GM12872 (cell line): ENCODE measurements around the gene NEU4.

ENCODE experiments used
- TF ChIP-seq, protein P1 (sequence below): IDR thresholded peaks from 3 replicates; pipeline ENCODE4 v1.5.1; 2011; ENCODE audit warnings: low read depth, mild to moderate bottlenecking, low read length, moderate library complexity; ENCODE audit not compliant: insufficient read depth

The NEU4 gene

DNA sequence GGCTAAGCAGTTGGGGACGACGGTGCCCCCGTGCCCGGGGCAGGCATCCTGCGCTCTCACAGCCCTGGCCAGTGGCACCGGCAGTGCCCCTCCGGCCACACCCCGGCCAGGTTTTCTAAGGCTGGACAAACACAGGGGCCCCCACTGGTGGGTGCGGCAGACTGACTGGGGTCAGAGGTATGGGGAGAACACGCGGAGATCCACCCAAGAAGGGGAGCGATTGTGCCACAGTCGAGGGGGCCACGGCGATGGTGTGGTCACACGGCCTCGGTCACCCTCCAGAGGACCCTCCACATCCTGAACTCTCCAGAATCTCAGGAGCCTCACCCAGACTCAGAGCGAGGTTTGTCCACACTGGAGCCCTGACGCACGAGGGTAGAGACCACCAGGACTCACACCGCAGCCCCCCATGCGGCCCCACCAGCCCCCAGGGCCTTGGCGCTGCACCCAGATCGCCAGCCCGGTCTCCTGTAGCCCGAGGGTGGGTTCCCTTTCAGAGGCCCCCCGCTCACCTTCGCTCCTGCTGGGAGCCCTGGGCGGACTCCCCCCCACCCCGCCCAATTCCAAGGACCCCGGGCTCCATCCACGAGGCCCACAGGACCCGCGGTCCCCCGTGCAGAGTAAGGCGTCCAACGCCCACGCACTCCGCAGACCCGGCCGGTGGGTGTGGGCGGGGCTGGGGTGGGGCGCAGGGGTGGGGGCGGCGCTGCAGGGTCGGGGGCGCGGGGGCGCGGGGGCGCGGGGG is 34.5 kb downstream of the NEU4 start:
- TF ChIP-seq, protein P1, sequence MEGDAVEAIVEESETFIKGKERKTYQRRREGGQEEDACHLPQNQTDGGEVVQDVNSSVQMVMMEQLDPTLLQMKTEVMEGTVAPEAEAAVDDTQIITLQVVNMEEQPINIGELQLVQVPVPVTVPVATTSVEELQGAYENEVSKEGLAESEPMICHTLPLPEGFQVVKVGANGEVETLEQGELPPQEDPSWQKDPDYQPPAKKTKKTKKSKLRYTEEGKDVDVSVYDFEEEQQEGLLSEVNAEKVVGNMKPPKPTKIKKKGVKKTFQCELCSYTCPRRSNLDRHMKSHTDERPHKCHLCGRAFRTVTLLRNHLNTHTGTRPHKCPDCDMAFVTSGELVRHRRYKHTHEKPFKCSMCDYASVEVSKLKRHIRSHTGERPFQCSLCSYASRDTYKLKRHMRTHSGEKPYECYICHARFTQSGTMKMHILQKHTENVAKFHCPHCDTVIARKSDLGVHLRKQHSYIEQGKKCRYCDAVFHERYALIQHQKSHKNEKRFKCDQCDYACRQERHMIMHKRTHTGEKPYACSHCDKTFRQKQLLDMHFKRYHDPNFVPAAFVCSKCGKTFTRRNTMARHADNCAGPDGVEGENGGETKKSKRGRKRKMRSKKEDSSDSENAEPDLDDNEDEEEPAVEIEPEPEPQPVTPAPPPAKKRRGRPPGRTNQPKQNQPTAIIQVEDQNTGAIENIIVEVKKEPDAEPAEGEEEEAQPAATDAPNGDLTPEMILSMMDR = no peak

DNA sequence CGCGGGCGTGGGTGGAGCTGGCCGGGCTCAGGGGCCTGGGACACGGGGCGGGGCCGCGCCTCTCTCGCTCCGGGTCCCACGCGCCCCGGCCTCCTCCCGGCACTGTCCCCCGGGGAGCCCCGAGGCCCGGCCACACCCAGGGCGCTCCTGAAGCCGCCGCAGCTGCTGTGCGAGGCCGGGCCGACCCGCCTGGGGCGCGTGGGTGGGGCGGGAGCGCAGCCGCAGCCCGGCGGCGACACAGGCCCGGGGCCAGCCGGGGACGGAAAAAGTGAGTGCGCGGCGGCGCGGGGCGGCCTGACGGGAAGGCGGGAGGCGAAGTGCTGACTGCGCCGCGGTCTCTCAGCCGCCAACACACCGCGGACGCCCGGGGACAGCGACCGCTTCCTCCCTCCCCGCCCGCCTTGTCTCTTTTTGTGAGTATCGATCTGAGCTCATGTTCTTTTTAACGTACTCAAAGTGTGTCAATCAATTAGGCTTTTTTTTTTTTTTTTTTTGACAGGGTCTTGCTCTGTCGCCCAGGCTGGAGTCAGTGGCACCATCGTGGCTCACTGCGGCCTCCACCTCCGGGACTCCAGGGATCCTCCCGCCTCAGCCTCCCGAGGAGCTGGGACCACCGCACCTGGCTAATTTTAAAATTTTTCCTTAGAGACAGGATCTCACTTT is 35.2 kb downstream of the NEU4 start:
- TF ChIP-seq, protein P1 = no peak

DNA sequence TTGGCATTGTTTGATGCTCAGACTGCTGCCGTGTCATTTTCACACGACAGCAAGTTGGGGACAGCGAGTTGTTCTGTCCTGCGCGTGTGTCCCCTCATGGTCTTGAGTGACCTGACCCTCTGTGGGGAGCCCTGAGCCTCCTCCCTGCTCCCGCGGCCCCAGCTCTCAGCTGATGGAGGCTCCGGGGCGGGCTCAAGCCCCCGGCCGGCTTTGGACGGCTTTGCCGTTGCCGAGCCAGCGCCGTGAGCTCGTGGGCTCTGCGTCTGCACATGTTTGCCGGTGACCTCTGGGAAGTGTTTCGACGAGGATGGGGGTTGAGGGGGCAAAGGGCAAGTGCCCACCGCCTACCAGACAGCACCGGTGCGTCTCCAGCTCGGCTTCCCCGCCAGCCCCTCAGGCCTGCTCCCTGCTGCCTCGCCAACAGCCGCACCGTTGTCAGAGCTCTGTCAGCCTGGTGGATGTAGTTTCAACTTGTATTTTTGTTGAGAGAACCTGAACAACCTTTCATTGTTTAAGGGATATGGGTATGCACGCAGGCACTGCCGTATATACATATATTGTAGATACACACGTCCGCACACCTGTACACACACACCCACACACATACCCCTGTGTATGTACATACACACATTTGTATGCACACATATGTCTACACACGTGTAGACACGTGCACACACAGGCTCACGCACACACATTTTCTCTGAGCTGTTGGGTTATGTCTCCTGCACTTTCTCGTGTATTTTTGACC is 36.0 kb downstream of the NEU4 start:
- TF ChIP-seq, protein P1 = no peak

DNA sequence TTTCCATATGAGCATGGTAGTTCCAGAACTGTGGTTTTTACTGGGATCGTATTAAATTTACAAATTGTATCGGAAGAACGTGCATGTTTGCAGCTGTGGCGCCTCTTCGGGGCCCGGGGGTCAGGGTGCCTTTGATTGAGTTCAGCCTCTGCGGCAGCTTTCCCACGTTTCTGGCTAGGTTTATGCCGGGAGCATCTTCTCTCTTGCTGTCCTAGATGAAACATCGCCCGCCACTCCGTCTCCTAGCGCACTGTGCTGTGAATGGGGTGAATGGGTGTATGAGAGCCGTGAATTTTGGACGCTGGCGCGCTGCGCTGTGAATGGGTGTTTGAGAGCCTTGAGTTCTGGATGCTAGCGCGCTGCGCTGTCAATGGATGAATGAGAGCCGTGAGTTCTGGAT is 37.4 kb downstream of the NEU4 start:
- TF ChIP-seq, protein P1 = no peak

DNA sequence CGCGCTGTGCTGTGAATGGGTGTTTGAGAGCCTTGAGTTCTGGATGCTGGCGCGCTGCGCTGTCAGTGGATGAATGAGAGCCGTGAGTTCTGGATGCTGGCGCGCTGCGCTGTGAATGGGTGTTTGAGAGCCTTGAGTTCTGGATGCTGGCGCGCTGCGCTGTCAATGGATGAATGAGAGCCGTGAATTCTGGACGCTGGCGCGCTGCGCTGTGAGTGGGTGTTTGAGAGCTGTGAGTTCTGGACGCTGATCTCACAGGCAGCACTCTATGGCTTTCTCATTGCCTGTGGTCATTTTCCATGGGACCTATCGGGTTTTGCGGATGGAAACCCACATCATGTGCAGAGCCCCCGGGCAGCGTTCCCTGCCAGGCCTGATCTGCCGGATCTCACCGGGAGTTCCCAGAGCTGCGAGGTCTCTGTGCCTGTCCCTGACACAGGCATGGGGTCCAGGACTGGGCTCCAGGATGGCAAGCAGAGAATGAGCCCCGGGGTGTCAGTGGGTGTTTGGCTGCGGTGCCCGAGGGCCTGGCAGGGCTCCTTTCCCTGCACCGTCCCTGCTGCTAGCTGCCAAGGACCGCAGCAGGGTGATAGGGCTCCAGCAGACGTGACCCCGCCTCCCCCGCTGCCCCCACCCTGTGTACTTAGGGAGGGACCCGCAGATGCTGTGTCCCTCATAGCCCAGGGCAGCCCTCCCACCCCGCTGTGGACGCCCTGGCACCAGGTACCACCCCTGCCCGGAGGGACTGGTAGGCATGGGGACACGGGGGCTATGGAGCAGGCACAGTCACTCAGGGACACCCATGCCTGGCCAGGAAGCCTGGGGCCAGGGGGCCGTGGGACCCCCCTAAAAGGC is 40.0 kb downstream of the NEU4 start:
- TF ChIP-seq, protein P1 = no peak

DNA sequence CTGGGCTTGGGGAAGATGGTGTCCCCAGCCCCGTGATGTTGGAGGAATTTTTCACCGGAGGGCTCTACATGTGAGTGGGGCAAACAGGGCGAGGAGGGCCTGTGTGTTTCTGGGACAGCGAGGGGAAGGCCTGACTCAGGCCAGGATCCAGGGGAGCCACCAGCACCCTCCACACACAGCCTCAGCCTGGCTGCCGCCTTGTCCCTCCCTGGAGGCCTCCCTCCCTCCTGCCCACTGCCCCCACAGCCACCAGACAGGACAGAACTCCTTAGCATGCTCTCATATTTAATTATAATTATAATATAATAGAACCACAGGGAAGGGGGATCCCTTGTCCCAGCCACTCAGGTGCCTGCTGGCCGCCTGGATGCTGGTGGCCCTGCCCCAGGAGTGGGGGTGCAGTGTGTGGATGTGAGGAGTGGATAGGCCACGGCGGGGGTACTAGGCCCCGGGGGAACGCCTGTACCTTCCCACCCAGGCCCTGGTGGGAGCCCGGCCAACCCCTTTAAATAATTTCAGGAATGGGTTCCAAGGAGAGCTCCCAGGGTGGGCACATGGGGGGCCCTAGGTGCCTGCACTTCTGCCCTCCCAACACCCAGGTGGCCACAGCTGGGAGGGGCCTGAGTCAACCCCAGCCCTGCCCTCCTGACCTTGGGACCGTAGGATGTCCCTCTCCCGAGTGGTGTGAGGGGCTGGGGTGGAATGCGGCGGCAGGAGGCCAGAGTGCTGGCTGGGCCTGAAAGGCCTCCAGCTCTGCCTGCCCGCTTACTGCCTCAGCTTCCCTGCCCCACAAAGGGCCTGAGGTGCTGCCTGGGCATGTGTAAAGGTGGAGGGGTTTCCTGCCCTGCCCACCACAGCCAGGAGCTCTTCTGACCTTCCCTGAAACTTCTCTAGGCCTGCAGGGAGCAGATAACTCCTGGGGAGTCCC is 40.9 kb downstream of the NEU4 start:
- TF ChIP-seq, protein P1 = no peak
